ENCODE results near the gene TOP1.

Gene TOP1

DNA sequence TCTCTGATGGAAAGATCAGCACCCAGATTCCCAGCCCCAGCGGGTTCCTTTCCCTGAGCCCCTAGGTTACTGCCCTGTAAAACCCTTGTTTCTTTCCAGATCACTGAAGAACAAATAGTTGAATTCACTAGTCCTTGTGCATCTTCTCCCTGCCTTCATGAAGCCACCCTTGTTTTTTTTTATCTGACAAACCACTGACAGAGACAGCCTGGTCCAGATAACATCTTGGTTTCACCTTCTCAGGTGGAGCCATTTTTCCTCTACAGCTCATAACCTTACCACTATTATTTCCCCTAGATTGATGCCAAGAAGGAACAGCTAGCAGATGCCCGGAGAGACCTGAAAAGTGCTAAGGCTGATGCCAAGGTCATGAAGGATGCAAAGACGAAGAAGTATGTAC lies 92.8 kb downstream of the TOP1 start:
- TF ChIP-seq CTCF (IDR thresholded peaks at IDR 0.05; ENCODE audit: borderline replicate concordance, extremely low read depth, low read length, poor library complexity, severe bottlenecking) = no peak
- no peak overlapping the region for H3K4me2 ChIP-seq (ENCODE audit: insufficient read depth, low read length)
- ATAC-seq (ENCODE audit: insufficient read depth, low read depth) = no peak
- no peak overlapping the region for H3K4me3 ChIP-seq (ENCODE audit: low read depth in 1 of 2, low read length in 2 of 2)
- H3K9me3 ChIP-seq (ENCODE audit: insufficient read depth, low read length, severe bottlenecking) = no peaks in the 10 kb centered on the region
- H3K4me1 ChIP-seq (ENCODE audit: insufficient read depth, low read length) = no peaks in the 10 kb centered on the region
- no peak overlapping the region for H3K9ac ChIP-seq (ENCODE audit: low read depth, low read length)
- no peak overlapping the region for H3K27ac ChIP-seq (ENCODE audit: low read length)
- no peak for DNase-seq
- no peak overlapping the region for H2AFZ ChIP-seq (ENCODE audit: low read depth, low read length)
- H3K36me3 ChIP-seq (ENCODE audit: insufficient read depth, low read length) = peaks cover 96% of the 10 kb centered on the region
- no peaks in the 10 kb centered on the region for H3K79me2 ChIP-seq (ENCODE audit: insufficient read depth, low read length)
- no peaks in the 10 kb centered on the region for H3K27me3 ChIP-seq (ENCODE audit: insufficient read depth, low read length, poor library complexity)
- H4K20me1 ChIP-seq (ENCODE audit: insufficient read depth, low read length) = no peaks in the 10 kb centered on the region; the same call in 1 of the 2 replicates

DNA sequence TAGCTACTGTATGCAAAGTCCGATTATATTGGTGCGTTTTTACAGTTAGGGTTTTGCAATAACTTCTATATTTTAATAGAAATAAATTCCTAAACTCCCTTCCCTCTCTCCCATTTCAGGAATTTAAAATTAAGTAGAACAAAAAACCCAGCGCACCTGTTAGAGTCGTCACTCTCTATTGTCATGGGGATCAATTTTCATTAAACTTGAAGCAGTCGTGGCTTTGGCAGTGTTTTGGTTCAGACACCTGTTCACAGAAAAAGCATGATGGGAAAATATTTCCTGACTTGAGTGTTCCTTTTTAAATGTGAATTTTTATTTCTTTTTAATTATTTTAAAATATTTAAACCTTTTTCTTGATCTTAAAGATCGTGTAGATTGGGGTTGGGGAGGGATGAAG lies 95.0 kb downstream of the TOP1 start:
- Histone ChIP-seq H3K4me1 (ENCODE audit: insufficient read depth, low read length) (no peaks in the 10 kb centered on the region), H3K4me3 (ENCODE audit: low read depth in 1 of 2, low read length in 2 of 2) (no peak overlapping the region), H3K79me2 (ENCODE audit: insufficient read depth, low read length) (no peaks in the 10 kb centered on the region), H3K9me3 (ENCODE audit: insufficient read depth, low read length, severe bottlenecking) (no peaks in the 10 kb centered on the region), H4K20me1 (ENCODE audit: insufficient read depth, low read length) (no peaks in the 10 kb centered on the region; the same call in 1 of the 2 replicates), H3K27ac (ENCODE audit: low read length) (no peak overlapping the region), H3K9ac (ENCODE audit: low read depth, low read length) (no peak overlapping the region), H2AFZ (ENCODE audit: low read depth, low read length) (no peak overlapping the region), H3K36me3 (ENCODE audit: insufficient read depth, low read length) (peaks cover 82% of the 10 kb centered on the region), H3K4me2 (ENCODE audit: insufficient read depth, low read length) (no peak overlapping the region), H3K27me3 (ENCODE audit: insufficient read depth, low read length, poor library complexity) (no peaks in the 10 kb centered on the region)
- ATAC-seq (ENCODE audit: insufficient read depth, low read depth) (no peak), DNase-seq (no peak)
- TF ChIP-seq CTCF (IDR thresholded peaks at IDR 0.05; ENCODE audit: borderline replicate concordance, extremely low read depth, low read length, poor library complexity, severe bottlenecking) (no peak), EZH2 (IDR thresholded peaks at IDR 0.05; ENCODE audit: borderline replicate concordance, low read depth, low read length, severe bottlenecking) (no peak)

GRCh38 chr20:41124451-41125094 lies 96.0 kb downstream of the TOP1 start:
- Histone ChIP-seq H3K27ac (ENCODE audit: low read length) (no peak overlapping the region), H4K20me1 (ENCODE audit: insufficient read depth, low read length) (no peaks in the 10 kb centered on the region; the same call in 1 of the 2 replicates), H3K36me3 (ENCODE audit: insufficient read depth, low read length) (peaks cover 72% of the 10 kb centered on the region), H3K27me3 (ENCODE audit: insufficient read depth, low read length, poor library complexity) (no peaks in the 10 kb centered on the region), H3K4me2 (ENCODE audit: insufficient read depth, low read length) (no peak overlapping the region), H3K4me3 (ENCODE audit: low read depth in 1 of 2, low read length in 2 of 2) (no peak overlapping the region), H3K4me1 (ENCODE audit: insufficient read depth, low read length) (no peaks in the 10 kb centered on the region), H3K9ac (ENCODE audit: low read depth, low read length) (no peak overlapping the region), H2AFZ (ENCODE audit: low read depth, low read length) (no peak overlapping the region), H3K9me3 (ENCODE audit: insufficient read depth, low read length, severe bottlenecking) (no peaks in the 10 kb centered on the region), H3K79me2 (ENCODE audit: insufficient read depth, low read length) (no peaks in the 10 kb centered on the region)
- TF ChIP-seq EZH2 (IDR thresholded peaks at IDR 0.05; ENCODE audit: borderline replicate concordance, low read depth, low read length, severe bottlenecking) (no peak), CTCF (IDR thresholded peaks at IDR 0.05; ENCODE audit: borderline replicate concordance, extremely low read depth, low read length, poor library complexity, severe bottlenecking) (no peak)
- DNase-seq = no peak
- no peak for ATAC-seq (ENCODE audit: insufficient read depth, low read depth)
